ENCODE results near the gene HPSE2.

- no peak for TF ChIP-seq CTCF (IDR thresholded peaks at IDR 0.05)
- TF ChIP-seq EP300 (IDR thresholded peaks at IDR 0.05): no peak
- TF ChIP-seq POLR2AphosphoS5 (IDR thresholded peaks at IDR 0.05): no peak
- TF ChIP-seq POLR2A (IDR thresholded peaks at IDR 0.05): no peak
Observed at GRCh38 chr10:98919899-98920298, 315.8 kb downstream of the HPSE2 start.
